ENCODE results near the gene HMGN4.

- TF ChIP-seq, protein P1, sequence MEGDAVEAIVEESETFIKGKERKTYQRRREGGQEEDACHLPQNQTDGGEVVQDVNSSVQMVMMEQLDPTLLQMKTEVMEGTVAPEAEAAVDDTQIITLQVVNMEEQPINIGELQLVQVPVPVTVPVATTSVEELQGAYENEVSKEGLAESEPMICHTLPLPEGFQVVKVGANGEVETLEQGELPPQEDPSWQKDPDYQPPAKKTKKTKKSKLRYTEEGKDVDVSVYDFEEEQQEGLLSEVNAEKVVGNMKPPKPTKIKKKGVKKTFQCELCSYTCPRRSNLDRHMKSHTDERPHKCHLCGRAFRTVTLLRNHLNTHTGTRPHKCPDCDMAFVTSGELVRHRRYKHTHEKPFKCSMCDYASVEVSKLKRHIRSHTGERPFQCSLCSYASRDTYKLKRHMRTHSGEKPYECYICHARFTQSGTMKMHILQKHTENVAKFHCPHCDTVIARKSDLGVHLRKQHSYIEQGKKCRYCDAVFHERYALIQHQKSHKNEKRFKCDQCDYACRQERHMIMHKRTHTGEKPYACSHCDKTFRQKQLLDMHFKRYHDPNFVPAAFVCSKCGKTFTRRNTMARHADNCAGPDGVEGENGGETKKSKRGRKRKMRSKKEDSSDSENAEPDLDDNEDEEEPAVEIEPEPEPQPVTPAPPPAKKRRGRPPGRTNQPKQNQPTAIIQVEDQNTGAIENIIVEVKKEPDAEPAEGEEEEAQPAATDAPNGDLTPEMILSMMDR (IDR thresholded peaks at IDR 0.05) = no peak
- no peak for TF ChIP-seq TAF1 (IDR thresholded peaks at IDR 0.05; ENCODE audit: borderline replicate concordance, low read depth, low read length)
- TF ChIP-seq SIN3A (IDR thresholded peaks at IDR 0.05; ENCODE audit: borderline replicate concordance, low read depth, low read length) = no peak
- no peak for TF ChIP-seq RAD21 (IDR thresholded peaks at IDR 0.05; ENCODE audit: low read length)
- TF ChIP-seq EZH2phosphoT487 (IDR thresholded peaks at IDR 0.05; ENCODE audit: borderline replicate concordance, low read depth) = no peak
- no peak for TF ChIP-seq POLR2AphosphoS5 (IDR thresholded peaks at IDR 0.05; ENCODE audit: low read depth, low read length)
- TF ChIP-seq, protein P2, sequence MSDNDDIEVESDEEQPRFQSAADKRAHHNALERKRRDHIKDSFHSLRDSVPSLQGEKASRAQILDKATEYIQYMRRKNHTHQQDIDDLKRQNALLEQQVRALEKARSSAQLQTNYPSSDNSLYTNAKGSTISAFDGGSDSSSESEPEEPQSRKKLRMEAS (IDR thresholded peaks at IDR 0.05; ENCODE audit: low read depth) = no peak; the same call in 1 of the 2 replicates
- no peak for TF ChIP-seq JUND (IDR thresholded peaks at IDR 0.05)
- no peak for TF ChIP-seq GABPA (IDR thresholded peaks at IDR 0.05; ENCODE audit: low read depth)
- no peak for TF ChIP-seq CHD2 (IDR thresholded peaks at IDR 0.05; ENCODE audit: low read length, partially characterized antibody)
- TF ChIP-seq GATA2 (CRISPR knock-in tag; IDR thresholded peaks at IDR 0.05) = no peak
- no peak for TF ChIP-seq USF2 (IDR thresholded peaks at IDR 0.05; ENCODE audit: borderline replicate concordance, low read depth, low read length)
- TF ChIP-seq ELF1 (IDR thresholded peaks at IDR 0.05) = no peak
Measured at GRCh38 chr6:26553264-26553634, 15.1 kb downstream of the HMGN4 start.

Data from SK-N-SH (cell line).